ENCODE data around the gene ZFP64. TPM values are rescaled to one million over a fixed set of nuclear protein-coding genes. Genes with fewer than 3 reads are reported as not detected.

ZFP64 gene
- total RNA-seq, 1 experiment from 2014 or later = 49.8 TPM

GRCh38 chr20:52210037-52210990 is 18.7 kb upstream of the ZFP64 start:
- no peaks in the 10 kb centered on the region for H3K4me1 ChIP-seq (replicated peaks; ENCODE audit: insufficient read depth)
- peaks cover 56% of the 10 kb centered on the region for H3K27me3 ChIP-seq (ENCODE audit: insufficient read depth, low read depth)
- H4K20me1 ChIP-seq (ENCODE audit: insufficient read depth) = no peaks in the 10 kb centered on the region
- intact Hi-C loops (cut with micrococcal nuclease; ENCODE audit: unreplicated experiment) = no loop called here
- no peak for TF ChIP-seq EZH2 (IDR thresholded peaks at IDR 0.05; ENCODE audit: low read depth)
- no peak for TF ChIP-seq CTCF (conservative IDR thresholded peaks at IDR 0.05)
- no TSS peak for BruUV-seq (replicated peaks)
- H2AFZ ChIP-seq = no peak overlapping the region
- CTCF ChIA-PET = no interaction called here
- no peaks in the 10 kb centered on the region for H3K9me3 ChIP-seq (ENCODE audit: insufficient read depth, low read depth)
- H3K27ac ChIP-seq = no peak overlapping the region
- no peak overlapping the region for H3K4me3 ChIP-seq
- H3K9me2 ChIP-seq (ENCODE audit: insufficient read depth) = no peaks in the 10 kb centered on the region
- no peaks in the 10 kb centered on the region for H3F3A ChIP-seq (ENCODE audit: insufficient read depth, low read depth)
- no peak overlapping the region for H3K4me2 ChIP-seq
- POLR2A ChIA-PET (ENCODE audit: unreplicated experiment) = no interaction called here
- DNase-seq = no peak
- H3K36me3 ChIP-seq (ENCODE audit: low read depth) = no peaks in the 10 kb centered on the region
- no peaks in the 10 kb centered on the region for H3K79me2 ChIP-seq (ENCODE audit: low read depth)

GRCh38 chr20:52209154-52209571 is 17.6 kb upstream of the ZFP64 start:
- ChIA-PET CTCF (no interaction called here), POLR2A (ENCODE audit: unreplicated experiment) (no interaction called here)
- Histone ChIP-seq H4K20me1 (ENCODE audit: insufficient read depth) (no peaks in the 10 kb centered on the region), H3K4me1 (replicated peaks; ENCODE audit: insufficient read depth) (no peaks in the 10 kb centered on the region), H3K9me3 (ENCODE audit: insufficient read depth, low read depth) (no peaks in the 10 kb centered on the region), H3K36me3 (ENCODE audit: low read depth) (no peaks in the 10 kb centered on the region), H2AFZ (no peak overlapping the region), H3K27ac (no peak overlapping the region), H3K4me3 (no peak overlapping the region), H3F3A (ENCODE audit: insufficient read depth, low read depth) (no peaks in the 10 kb centered on the region), H3K27me3 (ENCODE audit: insufficient read depth, low read depth) (peaks cover 47% of the 10 kb centered on the region), H3K4me2 (no peak overlapping the region), H3K79me2 (ENCODE audit: low read depth) (no peaks in the 10 kb centered on the region), H3K9me2 (ENCODE audit: insufficient read depth) (no peaks in the 10 kb centered on the region)
- TF ChIP-seq EZH2 (IDR thresholded peaks at IDR 0.05; ENCODE audit: low read depth) (no peak), CTCF (conservative IDR thresholded peaks at IDR 0.05) (no peak)
- no peak for DNase-seq
- intact Hi-C loops (cut with micrococcal nuclease; ENCODE audit: unreplicated experiment) = no loop called here
- BruUV-seq (replicated peaks) = no TSS peak

- no peaks in the 10 kb centered on the region for H4K20me1 ChIP-seq (ENCODE audit: insufficient read depth)
- POLR2A ChIA-PET (ENCODE audit: unreplicated experiment) = no interaction called here
- H3K9me2 ChIP-seq (ENCODE audit: insufficient read depth) = no peaks in the 10 kb centered on the region
- CTCF ChIA-PET = no interaction called here
- TF ChIP-seq CTCF (conservative IDR thresholded peaks at IDR 0.05) (no peak), EZH2 (IDR thresholded peaks at IDR 0.05; ENCODE audit: low read depth) (no peak)
- no peaks in the 10 kb centered on the region for H3F3A ChIP-seq (ENCODE audit: insufficient read depth, low read depth)
- intact Hi-C loops (cut with micrococcal nuclease; ENCODE audit: unreplicated experiment) = no loop called here
- H3K36me3 ChIP-seq (ENCODE audit: low read depth) = no peaks in the 10 kb centered on the region
- no peaks in the 10 kb centered on the region for H3K4me1 ChIP-seq (replicated peaks; ENCODE audit: insufficient read depth)
- H3K79me2 ChIP-seq (ENCODE audit: low read depth) = no peaks in the 10 kb centered on the region
- no peak overlapping the region for H2AFZ ChIP-seq
- peaks cover 28% of the 10 kb centered on the region for H3K27me3 ChIP-seq (ENCODE audit: insufficient read depth, low read depth)
- no peaks in the 10 kb centered on the region for H3K9me3 ChIP-seq (ENCODE audit: insufficient read depth, low read depth)
- no peak overlapping the region for H3K4me2 ChIP-seq
- no peak overlapping the region for H3K4me3 ChIP-seq
- H3K27ac ChIP-seq = no peak overlapping the region
- BruUV-seq (replicated peaks) = no TSS peak
- DNase-seq = no peak
These were observed 15.6 kb upstream of the ZFP64 start for GRCh38 chr20:52207020-52207810.

Measured in PC-9 (cell line).